GM10248 (cell line): ENCODE results near the gene GALNT9.

ENCODE experiments used
- CTCF ChIA-PET: fragments of 300-600 bp; sonication (Branson Sonifier 250); formaldehyde crosslinking; extraction: SDS; loops from one replicate; lab custom pipeline; 2021; ENCODE audit warnings: antibody characterized with exemption; lab: Yijun Ruan, JAX
- POLR2A ChIA-PET: fragments of 350-650 bp; sonication (Branson Sonifier 250); formaldehyde crosslinking; extraction: SDS; loops from one replicate; lab custom pipeline; 2020; ENCODE audit warnings: antibody characterized with exemption; lab: Yijun Ruan, JAX
- DNase-seq: peaks from one replicate; pipeline ENCODE4 v3.0.0; 2012; ENCODE audit errors: extremely low spot score
- TF ChIP-seq, protein P1 (sequence below): IDR thresholded peaks from 2 replicates; pipeline ENCODE4 v1.5.1; 2012; ENCODE audit warnings: mild to moderate bottlenecking, low read depth; ENCODE audit errors: extremely low read depth, missing control alignments, control extremely low read depth

Gene GALNT9

DNA sequence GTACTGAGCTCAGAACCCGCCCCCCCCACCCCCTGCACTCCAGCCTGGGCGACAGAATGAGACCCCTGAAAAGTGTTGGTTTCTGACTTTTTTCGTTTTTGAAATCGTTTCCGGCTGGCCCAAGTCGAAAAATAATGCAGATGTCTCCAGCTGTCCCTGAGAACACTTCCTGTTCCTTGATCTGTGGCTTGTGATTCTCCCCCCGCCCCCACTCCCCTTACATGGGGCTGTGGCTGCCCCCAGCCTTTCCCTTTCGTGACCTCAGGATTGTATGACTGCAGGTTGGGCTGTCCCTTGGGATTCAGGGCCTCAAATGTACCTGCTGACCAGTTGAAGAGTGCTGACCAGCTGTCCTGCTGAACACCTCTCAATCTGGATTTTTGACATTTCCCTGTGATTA is 151.1 kb downstream of the GALNT9 start:
- POLR2A ChIA-PET: no interaction called here

DNA sequence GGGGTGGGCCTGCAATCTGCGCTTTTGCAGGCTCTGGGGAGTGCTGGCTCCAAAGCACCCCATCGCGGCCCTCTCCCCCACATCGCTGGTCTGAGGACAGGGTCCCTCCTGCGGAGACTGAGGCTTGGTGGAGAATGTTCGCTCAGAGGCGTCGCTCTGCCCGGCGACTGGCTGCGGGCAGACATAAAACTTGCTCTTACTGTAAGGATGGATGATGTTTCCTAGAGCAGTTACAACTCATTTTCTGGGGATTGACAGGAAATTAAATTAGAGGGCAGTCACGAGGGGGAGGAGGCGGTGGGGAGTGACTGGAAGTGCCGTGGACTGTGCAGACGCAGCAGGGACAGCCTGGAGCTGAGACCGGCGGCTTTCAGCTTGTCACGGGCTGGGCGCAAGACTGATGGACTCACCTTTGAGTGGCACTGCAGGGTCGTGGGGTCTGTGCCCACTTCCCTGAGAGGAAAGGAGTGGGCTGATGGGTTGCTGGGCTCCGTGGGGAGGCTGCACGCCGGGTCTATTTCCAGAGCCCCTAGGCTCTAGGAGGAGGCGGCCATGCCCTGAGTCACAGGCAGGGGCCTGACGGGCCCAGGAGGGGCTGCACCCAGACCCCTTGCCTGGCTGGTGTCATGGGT is 152.4 kb downstream of the GALNT9 start:
- no peak for DNase-seq
- CTCF ChIA-PET: no interaction called here
- TF ChIP-seq, protein P1, sequence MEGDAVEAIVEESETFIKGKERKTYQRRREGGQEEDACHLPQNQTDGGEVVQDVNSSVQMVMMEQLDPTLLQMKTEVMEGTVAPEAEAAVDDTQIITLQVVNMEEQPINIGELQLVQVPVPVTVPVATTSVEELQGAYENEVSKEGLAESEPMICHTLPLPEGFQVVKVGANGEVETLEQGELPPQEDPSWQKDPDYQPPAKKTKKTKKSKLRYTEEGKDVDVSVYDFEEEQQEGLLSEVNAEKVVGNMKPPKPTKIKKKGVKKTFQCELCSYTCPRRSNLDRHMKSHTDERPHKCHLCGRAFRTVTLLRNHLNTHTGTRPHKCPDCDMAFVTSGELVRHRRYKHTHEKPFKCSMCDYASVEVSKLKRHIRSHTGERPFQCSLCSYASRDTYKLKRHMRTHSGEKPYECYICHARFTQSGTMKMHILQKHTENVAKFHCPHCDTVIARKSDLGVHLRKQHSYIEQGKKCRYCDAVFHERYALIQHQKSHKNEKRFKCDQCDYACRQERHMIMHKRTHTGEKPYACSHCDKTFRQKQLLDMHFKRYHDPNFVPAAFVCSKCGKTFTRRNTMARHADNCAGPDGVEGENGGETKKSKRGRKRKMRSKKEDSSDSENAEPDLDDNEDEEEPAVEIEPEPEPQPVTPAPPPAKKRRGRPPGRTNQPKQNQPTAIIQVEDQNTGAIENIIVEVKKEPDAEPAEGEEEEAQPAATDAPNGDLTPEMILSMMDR: no peak
- POLR2A ChIA-PET: no interaction called here

More for the DNA sequence above, 151.1 kb downstream of the GALNT9 start:
- CTCF ChIA-PET: interaction anchor here (1.5 kb wide), 1 partner anchor 24 kb away, joined by 5 read pairs; no protein-coding TSS in a partner anchor
- TF ChIP-seq, protein P1: no peak
- no peak for DNase-seq

DNA sequence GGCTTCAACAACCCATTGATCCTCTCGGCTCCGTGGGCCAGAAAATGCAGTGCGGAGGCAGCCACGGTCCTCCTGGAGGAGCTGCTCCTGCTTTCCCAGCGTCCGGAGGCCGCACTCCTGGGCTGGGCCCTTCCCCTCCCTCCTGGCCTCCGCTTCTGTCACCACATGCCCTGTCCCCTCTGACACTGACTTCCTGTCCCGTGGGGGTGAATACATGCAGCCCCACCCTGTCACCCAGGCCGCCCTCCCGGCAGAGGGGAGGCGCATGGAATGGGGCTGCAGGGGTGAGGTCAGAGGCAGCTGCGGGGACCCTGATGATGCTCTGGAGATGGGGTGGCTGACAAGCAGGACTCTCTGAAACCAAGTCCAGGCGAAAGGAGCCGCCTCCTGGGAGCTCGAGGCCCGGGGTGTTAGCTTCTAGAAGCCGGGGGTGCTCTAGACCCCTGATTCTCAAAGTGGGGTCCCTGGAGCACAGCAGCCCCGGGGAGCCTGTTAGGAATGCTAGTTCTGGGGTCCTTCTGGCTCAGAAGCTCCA is 152.9 kb downstream of the GALNT9 start:
- DNase-seq: no peak
- POLR2A ChIA-PET: no interaction called here
- CTCF ChIA-PET: interaction anchor here (1.1 kb wide), 1 partner anchor 10 kb away, joined by 3 read pairs; no protein-coding TSS in a partner anchor
- TF ChIP-seq, protein P1: no peak

DNA sequence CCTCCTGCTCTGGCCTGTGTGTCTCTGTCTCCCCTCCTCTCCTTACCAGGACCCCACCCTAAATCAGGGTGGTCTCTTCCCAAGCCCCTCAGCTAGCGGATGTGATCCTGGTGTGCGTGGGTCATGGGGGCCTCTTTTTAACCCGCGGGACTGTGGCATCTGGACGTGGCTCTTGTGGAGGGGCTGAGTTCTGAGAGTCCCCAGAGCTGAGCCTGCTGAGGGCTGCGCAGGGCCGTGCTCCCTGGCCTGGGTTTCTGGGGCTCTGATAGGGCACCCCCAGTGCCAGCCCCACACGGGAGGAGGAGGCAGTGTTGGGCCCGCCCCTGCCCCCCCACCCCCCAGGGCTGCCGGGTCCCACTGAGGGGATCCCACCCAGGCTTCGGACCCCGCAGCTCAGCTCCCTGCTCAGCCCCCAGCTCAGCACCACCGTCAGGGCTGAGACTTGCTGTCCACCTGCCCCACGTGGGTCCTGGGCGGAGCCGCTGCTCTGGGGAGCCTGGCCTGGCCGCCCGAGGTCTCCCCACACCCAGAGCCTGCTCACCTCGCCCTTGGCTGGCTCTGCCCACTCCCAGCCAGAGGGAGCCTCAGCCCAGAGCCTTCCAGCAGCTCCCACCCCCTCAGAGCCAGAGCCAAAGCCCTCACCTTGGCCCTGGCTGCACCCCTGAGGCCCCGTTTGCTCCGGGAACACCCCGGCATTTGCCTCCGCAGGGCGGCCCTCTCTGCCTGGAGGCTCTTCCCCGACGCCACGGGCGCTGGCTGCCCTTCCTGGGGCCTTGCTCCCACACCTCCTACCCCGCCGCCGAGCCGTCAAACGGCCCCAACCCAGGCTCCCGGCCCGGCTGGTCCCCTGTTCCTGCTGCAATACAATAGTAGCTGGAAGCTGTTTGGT is 153.6 kb downstream of the GALNT9 start:
- TF ChIP-seq, protein P1: no peak
- POLR2A ChIA-PET: no interaction called here
- CTCF ChIA-PET: interaction anchor here (1.1 to 1.3 kb wide), 2 partner anchors 11 to 12 kb away, joined by 3 to 4 read pairs; no protein-coding TSS in a partner anchor
- DNase-seq: no peak

DNA sequence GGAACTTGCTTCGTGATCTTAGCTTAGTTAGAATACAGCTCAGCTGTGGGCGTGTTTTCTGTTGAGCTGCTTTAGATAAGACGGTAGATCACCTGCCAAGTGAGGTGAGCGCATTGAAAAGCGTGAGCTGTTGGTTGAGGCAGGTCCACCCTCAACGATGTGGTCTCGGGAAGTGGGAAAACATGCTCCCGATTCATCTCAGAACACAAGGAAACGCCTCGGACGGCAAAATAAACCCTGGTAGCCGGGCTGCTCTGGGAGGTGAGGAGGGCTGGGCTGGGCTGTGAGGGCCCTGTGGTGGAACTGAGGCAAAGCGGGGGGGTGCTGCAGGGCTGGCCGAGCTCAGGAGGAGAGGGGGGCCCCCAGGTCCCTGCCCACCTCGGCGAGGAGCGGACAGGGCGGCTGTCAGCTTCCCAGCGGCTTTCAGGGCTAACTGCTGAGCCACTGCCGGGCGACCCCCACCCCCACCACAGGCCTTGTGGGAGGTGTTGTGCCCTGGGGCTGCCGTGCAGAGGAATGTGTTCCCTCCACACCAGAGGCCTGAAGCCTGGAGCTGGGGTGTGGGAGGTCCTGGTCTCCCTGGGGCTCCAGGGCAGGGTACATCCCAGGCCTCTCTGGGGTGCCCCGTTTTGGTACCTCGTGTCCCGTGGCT is 154.4 kb downstream of the GALNT9 start:
- TF ChIP-seq, protein P1: no peak
- ChIA-PET CTCF (interaction anchor here (1.1 to 1.3 kb wide), 2 partner anchors 11 kb away, joined by 3 to 4 read pairs; no protein-coding TSS in a partner anchor), POLR2A (no interaction called here)
- no peak for DNase-seq
